Psoas muscle (tissue), 8 donors: ENCODE data around the gene SLC16A1. TPM values are rescaled to one million over a fixed set of nuclear protein-coding genes. Genes with fewer than 3 reads are reported as not detected.

Experiments
- ATAC-seq, 4 donors: fragments of 200-7000 bp; cut with Tn5 transposase; one replicate each; pipeline ENCODE4 v1.9.1; 2020; ENCODE audit warnings: moderate library complexity in 3 of 4, mild to moderate bottlenecking in 2 of 4
- DNase-seq, 2 donors: peaks; one replicate each; pipeline ENCODE4 v3.0.0-alpha.2; 2020
- H3K27ac ChIP-seq: fragments of 200-600 bp; one replicate; pipeline ENCODE4 v1.8.0; 2022
- H3K27me3 ChIP-seq, 3 donors: fragments of 200-600 bp in 1 of 3; one replicate each; pipeline versions ENCODE4 v1.6.1 to v1.8.0; 2013 to 2022; ENCODE audit warnings: low read length in 2 of 3, mild to moderate bottlenecking in 2 of 3, moderate library complexity in 1 of 3; ENCODE audit not compliant: insufficient read depth in 3 of 3
- H3K36me3 ChIP-seq, 2 donors: fragments of 200-600 bp in 1 of 2; one replicate each; pipeline versions ENCODE4 v1.6.1 to v1.8.0; 2013 to 2022; ENCODE audit warnings: low read depth in 1 of 2, mild to moderate bottlenecking in 1 of 2, moderate library complexity in 1 of 2; ENCODE audit not compliant: insufficient read depth in 1 of 2
- H3K4me1 ChIP-seq: fragments of 200-600 bp; one replicate; pipeline ENCODE4 v1.8.0; 2022
- H3K4me3 ChIP-seq: fragments of 200-600 bp; one replicate; pipeline ENCODE4 v1.8.0; 2022; ENCODE audit warnings: mild to moderate bottlenecking
- H3K9me3 ChIP-seq: fragments of 200-600 bp; one replicate; pipeline ENCODE4 v1.8.0; 2022
- CTCF ChIP-seq: fragments of 200-600 bp; IDR thresholded peaks from one replicate; pipeline ENCODE4 v1.8.0; 2022; ENCODE audit warnings: antibody characterized with exemption
- WGBS, 3 donors: extraction: QIAGEN DNeasy Blood & Tissue Kit; methylation state at CpG; one replicate each; pipeline versions ENCODE4 v1.1.6 to v1.1.7; 2013; 5-methylcytosine and 5-hydroxymethylcytosine counted together
- intact Hi-C, 2 donors: fragments of 100-400 bp; cut with DNase I; formaldehyde crosslinking; loops; one replicate each; pipeline versions ENCODE4 v1.11.0 to v1.14.2; 2022
- polyA plus RNA-seq, 3 donors: library from polyadenylated mRNA; stranded (reverse); fragments of 200-250 nt; gene quantifications; one replicate each; pipeline ENCODE4 v1.2.3, GENCODE V29; 2013
- total RNA-seq, 4 donors: library from RNA; stranded (reverse); fragmentation: NEBNext Ultra II Directional in 2 of 4; extraction: Animal tissue kit (Norgen Biotek cat#: 25700) in 2 of 4; gene quantifications; one replicate each; pipeline versions ENCODE4 v1.2.1 to v1.2.4, GENCODE V29; 2021 to 2023
- donor health status: healthy with polysubstance abuse.
- donor health status: DM: no; HTN: no; CAD: no; lungs with moderate emphysema.
- donor health status: Bipolar disorder and iron deficiency.
- donor health status: healthy.
- donor health status: DM: yes; HTN: yes; CAD: no.
- donor health status: DM: no; HTN: no; CAD: no.
- donor health status: DM: no; HTN: no; CAD: no.
- donor health status: DM: yes; HTN: yes; CAD: no.

The SLC16A1 gene
- total and polyA plus RNA-seq, 7 donors = 23.9 to 78.9 (median 51.3) TPM

DNA sequence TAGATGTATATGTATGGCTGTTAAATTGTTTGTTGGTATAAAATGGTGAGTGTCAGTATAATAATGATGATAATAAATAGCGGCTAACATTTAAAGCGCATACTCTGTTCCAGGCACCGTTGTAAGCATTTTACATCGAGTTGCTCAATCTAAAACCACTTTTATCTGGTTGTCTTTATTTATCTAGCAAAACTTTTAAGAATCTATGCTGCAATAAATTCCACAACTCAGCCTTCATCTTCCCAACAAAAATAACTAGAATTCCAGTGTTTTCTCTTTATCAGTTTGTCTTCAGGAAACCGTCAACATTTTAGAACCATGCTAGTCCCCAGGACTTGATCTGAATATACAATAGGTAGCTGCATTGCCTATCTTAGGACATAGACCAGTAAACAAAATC, 19.3 kb upstream of the SLC16A1 start:
- no peaks in the 10 kb centered on the region for H3K27me3 ChIP-seq
- no peaks in the 10 kb centered on the region for H3K9me3 ChIP-seq
- no peak for TF ChIP-seq CTCF
- H3K27ac ChIP-seq = no peak overlapping the region
- 94 to 96% (median 96%) methylated on average over 5 of the region's 5 CpGs for WGBS, 3 donors
- intact Hi-C loops = no loop called here
- DNase-seq = no peak
- no peak for ATAC-seq
- no peaks in the 10 kb centered on the region for H3K4me1 ChIP-seq
- no peak overlapping the region for H3K4me3 ChIP-seq
- H3K36me3 ChIP-seq = peaks cover 4 to 10% of the 10 kb centered on the region in 2 donors

DNA sequence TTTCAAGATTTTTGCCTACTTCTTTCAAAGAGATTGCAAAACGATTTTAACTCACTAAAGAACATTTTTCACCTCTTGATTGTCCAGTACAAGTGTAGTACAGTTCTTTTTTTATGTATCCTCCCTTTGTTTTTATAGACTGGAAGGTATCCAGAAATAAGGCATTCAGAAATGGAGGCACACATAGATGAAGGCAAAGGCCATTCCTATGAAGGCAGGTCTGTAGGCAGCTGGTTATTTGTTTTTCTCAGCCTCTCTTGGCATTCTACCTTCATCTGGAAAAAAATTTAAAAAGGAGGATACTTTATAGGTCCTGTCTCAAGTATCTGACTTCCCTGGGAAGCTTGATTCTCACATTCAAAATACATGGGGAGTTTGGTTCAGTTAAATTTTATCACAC, 18.6 kb upstream of the SLC16A1 start:
- intact Hi-C loops = no loop called here
- H3K4me3 ChIP-seq = no peak overlapping the region
- DNase-seq = no peak
- no peaks in the 10 kb centered on the region for H3K27me3 ChIP-seq
- TF ChIP-seq CTCF = no peak
- no peak for ATAC-seq
- no peaks in the 10 kb centered on the region for H3K4me1 ChIP-seq
- H3K9me3 ChIP-seq = no peaks in the 10 kb centered on the region
- H3K36me3 ChIP-seq = peaks cover 4 to 10% of the 10 kb centered on the region in 2 donors
- H3K27ac ChIP-seq = no peak overlapping the region
- WGBS, 3 donors = 61 to 65% (median 64%) methylated on average over 1 of the region's 1 CpG

DNA sequence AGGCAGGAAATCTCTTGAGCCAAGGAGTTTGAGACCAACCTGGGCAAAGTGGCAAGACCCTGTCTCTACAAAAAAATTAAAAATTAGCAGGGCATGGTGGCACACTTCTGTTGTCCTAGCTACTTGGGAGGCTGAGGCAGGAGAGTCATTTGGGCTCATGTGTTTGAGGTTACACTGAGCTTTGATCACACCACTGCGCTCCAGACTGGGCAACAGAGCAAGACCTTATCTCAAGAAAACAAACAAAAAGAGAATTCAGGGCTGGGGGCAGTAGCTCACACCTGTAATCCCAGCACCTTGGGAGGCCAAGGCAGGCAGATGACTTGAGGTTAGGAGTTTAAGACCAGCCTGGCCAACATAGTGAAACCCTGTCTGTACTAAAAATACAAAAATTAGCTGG, 17.8 kb upstream of the SLC16A1 start:
- 96 to 100% (median 100%) methylated on average over 1 of the region's 1 CpG for WGBS, 3 donors
- Histone ChIP-seq H3K27me3 (no peaks in the 10 kb centered on the region), H3K9me3 (no peaks in the 10 kb centered on the region), H3K36me3 (peaks cover 4 to 11% of the 10 kb centered on the region in 2 donors), H3K4me1 (no peaks in the 10 kb centered on the region), H3K4me3 (no peak overlapping the region), H3K27ac (no peak overlapping the region)
- ATAC-seq (no peak), DNase-seq (no peak)
- TF ChIP-seq CTCF = no peak
- intact Hi-C loops = no loop called here

GRCh38 chr1:112971006-112971405, 15.0 kb upstream of the SLC16A1 start:
- intact Hi-C loops = no loop called here
- Histone ChIP-seq H3K4me3 (no peak overlapping the region), H3K36me3 (peaks cover 7 to 35% of the 10 kb centered on the region in 2 donors), H3K27ac (no peak overlapping the region), H3K27me3 (no peaks in the 10 kb centered on the region), H3K4me1 (no peaks in the 10 kb centered on the region), H3K9me3 (no peaks in the 10 kb centered on the region)
- ATAC-seq = no peak
- 64 to 86% (median 72%) methylated on average over 1 of the region's 1 CpG for WGBS, 3 donors
- no peak for TF ChIP-seq CTCF
- DNase-seq = no peak

DNA sequence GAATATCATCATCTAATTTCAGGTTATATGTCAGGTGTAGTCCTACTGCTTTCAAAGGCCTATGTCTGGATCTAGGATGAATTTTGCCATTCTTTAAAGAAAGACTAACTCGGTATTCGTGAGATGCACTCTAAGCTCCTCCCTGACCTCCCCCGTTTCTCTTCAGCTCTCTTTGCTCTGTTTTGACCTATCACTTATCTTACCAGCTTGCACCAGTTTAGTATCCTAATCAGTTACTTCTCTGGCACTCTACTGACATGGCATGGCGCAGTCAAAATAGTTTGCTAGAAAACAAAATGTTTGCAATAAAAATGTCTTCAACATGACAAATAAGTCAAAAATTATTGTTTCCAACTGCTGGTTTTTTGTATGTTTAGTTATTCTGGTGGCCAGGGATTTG, 8.4 kb upstream of the SLC16A1 start:
- H3K4me3 ChIP-seq = no peak overlapping the region
- ATAC-seq (no peak), DNase-seq (no peak)
- no peak overlapping the region for H3K27ac ChIP-seq
- no peaks in the 10 kb centered on the region for H3K4me1 ChIP-seq
- intact Hi-C loops = no loop called here
- no peak for TF ChIP-seq CTCF
- 92 to 93% (median 93%) methylated on average over 4 of the region's 4 CpGs for WGBS, 3 donors
- H3K36me3 ChIP-seq = peaks cover 8 to 78% of the 10 kb centered on the region in 2 donors
- H3K27me3 ChIP-seq = no peaks in the 10 kb centered on the region
- H3K9me3 ChIP-seq = no peaks in the 10 kb centered on the region
